Measurements from ENCODE around the gene SEMA5A.

DNA sequence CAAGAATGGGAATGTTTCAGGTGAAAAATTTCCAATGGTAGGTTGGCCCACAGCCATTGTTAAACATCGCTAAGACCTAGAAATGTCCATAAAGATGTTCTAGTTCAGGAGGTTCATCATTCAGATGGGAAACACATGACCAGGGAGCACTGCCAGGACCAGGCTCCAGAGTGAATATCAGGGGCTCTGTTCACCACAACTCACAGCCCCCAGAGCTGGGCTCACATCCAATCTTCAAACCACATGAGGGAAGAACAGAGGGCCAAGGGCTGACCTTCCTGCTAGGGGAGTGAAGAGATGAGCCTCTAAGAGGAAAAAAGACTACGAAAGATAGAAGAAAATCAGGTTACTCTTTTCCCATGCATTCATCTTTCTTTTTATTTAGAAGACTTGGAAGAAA is 205.8 kb downstream of the SEMA5A start:
- TF ChIP-seq EZH2 (IDR thresholded peaks at IDR 0.05; ENCODE audit: insufficient read depth, low read length): no peak
- no peak for TF ChIP-seq CTCF (IDR thresholded peaks at IDR 0.05; ENCODE audit: insufficient read depth, low read depth, low read length)

All from astrocyte (in vitro differentiated cells and primary cell).